GM12878 (cell line): ENCODE data around the gene UBA7. TPM values are rescaled to one million over a fixed set of nuclear protein-coding genes. Genes with fewer than 3 reads are reported as not detected.

Source experiments
- ATAC-seq: fragments of 200-7000 bp; cut with Tn5 transposase; 3 replicates; pipeline ENCODE4 v1.9.1; 2020; ENCODE audit warnings: mild to moderate bottlenecking, moderate library complexity
- BruUV-seq: library from RNA; stranded (reverse); fragments of 400-500 nt; replicated peaks from 2 replicates; lab custom pipeline; 2021; lab: Mats Ljungman, UMichigan
- CTCF ChIA-PET: fragments of 300-600 bp; sonication (Branson Sonifier 250); formaldehyde crosslinking; extraction: SDS; loops from one replicate; lab custom pipeline; 2021; ENCODE audit warnings: inconsistent platforms; lab: Yijun Ruan, JAX
- POLR2A ChIA-PET: fragments of 350-600 bp; formaldehyde crosslinking; extraction: SDS; loops from one replicate; lab custom pipeline; 2021; ENCODE audit warnings: inconsistent platforms; lab: Charles Lee
- RAD21 ChIA-PET: fragments of 300-600 bp; sonication (Branson Sonifier 250); formaldehyde crosslinking; loops from one replicate; lab custom pipeline; 2023; ENCODE audit warnings: antibody characterized with exemption; ENCODE audit not compliant: unreplicated experiment; lab: Charles Lee
- SMC1A ChIA-PET: fragments of 300-600 bp; sonication (Branson Sonifier 250); formaldehyde crosslinking; loops from one replicate; lab custom pipeline; 2023; ENCODE audit not compliant: unreplicated experiment, uncharacterized antibody; lab: Charles Lee
- DNase-seq: peaks from one replicate; pipeline ENCODE4 v3.0.0-alpha.2; 2011; ENCODE audit warnings: low read depth, low spot score
- FAIRE-seq: peaks from 3 replicates; lab custom pipeline; 2011; peaks lifted over from hg19 to GRCh38; lab: Jason Lieb, UNC
- H2AFZ ChIP-seq: 2 replicates; pipeline ENCODE4 v1.6.0; 2011; ENCODE audit warnings: low read depth, low read length, control low read depth; ENCODE audit not compliant: control insufficient read depth
- H3K27ac ChIP-seq: 2 replicates; pipeline ENCODE4 v1.5.1; 2011; ENCODE audit warnings: control low read depth; ENCODE audit not compliant: control insufficient read depth, insufficient read depth
- H3K27me3 ChIP-seq, 2 experiments: replicated peaks in 1 of 2; 2 replicates each; pipeline versions ENCODE4 v1.6.0 to v1.6.1; 2011; ENCODE audit warnings: low read length in 1 of 2; ENCODE audit not compliant: control insufficient read depth in 2 of 2, insufficient read depth in 2 of 2
- H3K36me3 ChIP-seq, 2 experiments: 2 replicates each; pipeline ENCODE4 v1.5.1; 2011; ENCODE audit warnings: low read length in 1 of 2; ENCODE audit not compliant: control insufficient read depth in 2 of 2, insufficient read depth in 2 of 2
- H3K4me1 ChIP-seq: 2 replicates; pipeline ENCODE4 v1.6.1; 2011; ENCODE audit warnings: mild to moderate bottlenecking, low read length, moderate library complexity, mixed read lengths; ENCODE audit not compliant: control insufficient read depth, insufficient read depth
- H3K4me2 ChIP-seq: 2 replicates; pipeline ENCODE4 v1.6.0; 2011; ENCODE audit warnings: control low read depth; ENCODE audit not compliant: control insufficient read depth, insufficient read depth
- H3K4me3 ChIP-seq: fragments of 200-600 bp; sonication (generic); 2 replicates; pipeline ENCODE4 v1.5.1; 2016
- H3K79me2 ChIP-seq: 2 replicates; pipeline ENCODE4 v1.6.0; 2011; ENCODE audit warnings: low read length; ENCODE audit not compliant: control insufficient read depth, insufficient read depth
- H3K9ac ChIP-seq: 2 replicates; pipeline ENCODE4 v1.8.0; 2011; ENCODE audit warnings: low read length, control low read depth, mixed read lengths; ENCODE audit not compliant: control insufficient read depth, insufficient read depth
- H3K9me3 ChIP-seq: replicated peaks from 3 replicates; pipeline ENCODE4 v1.5.1; 2011; ENCODE audit warnings: mild to moderate bottlenecking, low read length; ENCODE audit not compliant: control insufficient read depth, insufficient read depth
- H4K20me1 ChIP-seq: 2 replicates; pipeline ENCODE4 v1.6.0; 2011; ENCODE audit not compliant: control insufficient read depth, insufficient read depth
- BMI1 ChIP-seq: fragments of 450-650 bp; IDR thresholded peaks from 2 replicates; pipeline ENCODE4 v1.6.1; 2016; ENCODE audit warnings: mild to moderate bottlenecking, moderate library complexity, borderline replicate concordance
- CREM ChIP-seq: IDR thresholded peaks from 2 replicates; pipeline ENCODE4 v1.6.1; 2014; ENCODE audit warnings: antibody characterized with exemption, low read depth
- EP300 ChIP-seq, 2 experiments: fragments of 150-350 bp in 1 of 2; IDR thresholded peaks; 2 replicates each; pipeline ENCODE4 v1.6.1; 2011 to 2012; ENCODE audit warnings: low read depth in 2 of 2, low read length in 2 of 2, borderline replicate concordance in 1 of 2, improper control_type of control experiment in 1 of 2, inconsistent platforms in 1 of 2; ENCODE audit not compliant: control insufficient read depth in 1 of 2
- HCFC1 ChIP-seq: fragments of 150-350 bp; IDR thresholded peaks from 2 replicates; pipeline ENCODE4 v1.6.1; 2014; ENCODE audit warnings: low read length
- HSF1 ChIP-seq: fragments of 150-350 bp; IDR thresholded peaks from 2 replicates; pipeline ENCODE4 v1.6.1; 2014; ENCODE audit warnings: mild to moderate bottlenecking, low read depth, low read length
- IKZF2 ChIP-seq, 2 experiments: fragments of 450-650 bp; IDR thresholded peaks; 2 replicates each; pipeline ENCODE4 v1.6.1; 2017; ENCODE audit warnings: mild to moderate bottlenecking in 2 of 2, moderate library complexity in 2 of 2
- NR2C1 ChIP-seq: fragments of 450-650 bp; IDR thresholded peaks from 2 replicates; pipeline ENCODE4 v1.6.1; 2017; ENCODE audit warnings: antibody characterized with exemption, mild to moderate bottlenecking, moderate library complexity
- POLR2A ChIP-seq: IDR thresholded peaks from 2 replicates; pipeline ENCODE4 v1.6.1; 2011; ENCODE audit warnings: low read depth, mild to moderate bottlenecking, low read length
- PRDM15 ChIP-seq: fragments of 450-650 bp; formaldehyde crosslinking; IDR thresholded peaks from 2 replicates; pipeline ENCODE4 v1.4.0; 2020; ENCODE audit warnings: mild to moderate bottlenecking, moderate library complexity
- RB1 ChIP-seq: fragments of 450-650 bp; formaldehyde crosslinking; IDR thresholded peaks from 2 replicates; pipeline ENCODE4 v1.6.1; 2017; ENCODE audit warnings: mild to moderate bottlenecking, borderline replicate concordance
- RCOR1 ChIP-seq: conservative IDR thresholded peaks from 2 replicates; pipeline ENCODE4 v1.6.1; 2012; ENCODE audit warnings: low read depth, low read length, improper control_type of control experiment
- RUNX3 ChIP-seq: IDR thresholded peaks from 2 replicates; pipeline ENCODE4 v1.6.1; 2012; ENCODE audit warnings: low read length, inconsistent platforms
- STAT3 ChIP-seq: IDR thresholded peaks from 2 replicates; pipeline ENCODE4 v1.6.1; 2011; ENCODE audit warnings: low read depth, low read length, improper control_type of control experiment
- ZBED1 ChIP-seq: IDR thresholded peaks from 2 replicates; pipeline ENCODE4 v1.6.1; 2016; ENCODE audit warnings: borderline replicate concordance
- ZNF274 ChIP-seq: IDR thresholded peaks from one replicate; pipeline ENCODE4 v1.8.0; 2011; ENCODE audit not compliant: insufficient read length, insufficient read depth
- ZNF384 ChIP-seq: IDR thresholded peaks from 2 replicates; pipeline ENCODE4 v1.6.1; 2012; ENCODE audit warnings: low read depth, mild to moderate bottlenecking, low read length, improper control_type of control experiment, borderline replicate concordance
- WGBS: methylation state at CpG from one replicate; pipeline ENCODE4 v1.1.6; 2016; ENCODE audit warnings: low lambda C conversion rate; ENCODE audit not compliant: insufficient replicate concordance, insufficient coverage; ENCODE audit errors: missing lambda C conversion rate; 5-methylcytosine and 5-hydroxymethylcytosine counted together
- in situ Hi-C: fragments of 300-500 bp; cut with MboI; formaldehyde crosslinking; loops from 9 replicates; pipeline ENCODE4 v1.14.3; 2018; ENCODE audit warnings: mixed read lengths
- intact Hi-C: fragments of 100-400 bp; cut with micrococcal nuclease; formaldehyde crosslinking; loops from one replicate; pipeline ENCODE4 v1.14.2; 2022; ENCODE audit not compliant: unreplicated experiment
- polyA plus RNA-seq, 11 experiments: library from polyadenylated mRNA; depleted of rRNA in 4 of 11; unstranded in 6 of 11; stranded (reverse) in 5 of 11; fragments of >200 nt; fragmentation: Nextera tagmentation in 4 of 11; fragmentation: Illumina TruSeq in 1 of 11; extraction: Ambion mirVana in 4 of 11; extraction: Trizol in 1 of 11; gene quantifications; 1 replicate in 1 of 11; 2 replicates in 10 of 11; pipeline versions ENCODE4 v1.2.1 to v1.2.3, GENCODE V29; 2011 to 2016; ENCODE audit warnings: inconsistent platforms in 2 of 11, missing spikeins in 2 of 11, low read depth in 1 of 11
- total RNA-seq, 4 experiments: library from RNA; depleted of rRNA in 3 of 4; stranded (reverse); fragments of >200 nt in 3 of 4; fragmentation: Illumina TruSeq in 1 of 4; extraction: Trizol in 1 of 4; gene quantifications; 2 replicates each; pipeline versions ENCODE4 v1.2.1 to v1.2.3, GENCODE V29; 2013 to 2021
- TF ChIP-seq, protein P1 (sequence below): fragments of 450-650 bp; IDR thresholded peaks from 2 replicates; pipeline ENCODE4 v1.6.1; 2017; ENCODE audit warnings: mild to moderate bottlenecking, moderate library complexity

The UBA7 gene
- total and polyA plus RNA-seq, 10 of the 15 experiments (the other 5 are each of a cell fraction or from before 2014, with no cell fraction given), result 11.8 to 116 (median 46.7) TPM

DNA sequence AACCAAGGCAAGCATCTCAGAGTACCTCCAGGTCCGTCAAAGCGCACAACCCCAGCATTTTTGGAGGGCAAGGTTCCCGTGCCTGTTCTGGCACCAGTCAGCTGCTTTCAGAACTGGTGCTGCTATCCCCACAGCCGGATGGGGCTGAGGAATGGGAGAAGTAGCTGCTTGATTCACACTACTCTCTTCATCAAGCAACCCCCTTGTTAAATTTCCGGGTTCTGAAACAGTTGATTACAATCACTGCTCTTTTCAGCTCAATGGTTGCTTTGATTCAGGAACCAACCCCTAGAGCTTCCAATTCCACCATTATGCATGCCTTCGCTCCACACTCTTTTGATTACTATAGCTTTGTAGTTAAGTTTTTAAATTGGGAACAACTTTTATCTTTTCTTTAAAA, 12.3 kb upstream of the UBA7 start:
- WGBS, result 97% methylated on average over 6 of the region's 6 CpGs
- RAD21 ChIA-PET, result interaction anchor here (1.2 to 1.7 kb wide), 2 partner anchors 13 to 23 kb away, joined by 3 to 5 read pairs; partner anchors contain the start of gene INKA1
- no peak for FAIRE-seq
- no peaks in the 10 kb centered on the region for H3K4me1 ChIP-seq
- no peaks in the 10 kb centered on the region for H3K9me3 ChIP-seq
- peaks cover 5 to 19% of the 10 kb centered on the region in 2 experiments; a peak in 3 of 4 replicates for H3K36me3 ChIP-seq
- no peaks in the 10 kb centered on the region for H3K27me3 ChIP-seq
- no TSS peak for BruUV-seq
- ATAC-seq, result no peak
- H3K27ac ChIP-seq, result no peak overlapping the region
- SMC1A ChIA-PET, result interaction anchor here (0.6 to 2.0 kb wide), 6 partner anchors 12 to 23 kb away, joined by 3 to 5 read pairs (median 3); partner anchors contain the start of genes INKA1 and UBA7
- in situ Hi-C loops (no loop called here), intact Hi-C loops (no loop called here)
- DNase-seq, result no peak
- CTCF ChIA-PET, result interaction anchor here (0.7 to 1.9 kb wide), 5 partner anchors 13 to 79 kb away, joined by 3 to 8 read pairs (median 4); partner anchors contain the start of gene INKA1
- POLR2A ChIA-PET, result interaction anchor here (0.7 kb wide), 1 partner anchor 113 kb away, joined by 3 read pairs; no protein-coding TSS in a partner anchor
- no peak overlapping the region for H3K9ac ChIP-seq
- no peaks in the 10 kb centered on the region for H3K79me2 ChIP-seq
- no peak overlapping the region for H2AFZ ChIP-seq
- no peak overlapping the region for H3K4me3 ChIP-seq
- H4K20me1 ChIP-seq, result no peaks in the 10 kb centered on the region
- no peak overlapping the region for H3K4me2 ChIP-seq
- TF ChIP-seq STAT3 (no peak), CREM (no peak), RUNX3 (no peak), IKZF2 (IDR thresholded peaks at IDR 0.05) (no peak), HCFC1 (no peak), ZBED1 (no peak), RCOR1 (no peak), NR2C1 (no peak), POLR2A (no peak), BMI1 (no peak), HSF1 (no peak), ZNF384 (no peak), EP300 (IDR thresholded peaks at IDR 0.05; ENCODE audit: borderline replicate concordance in 1 of 2, control insufficient read depth in 1 of 2, low read depth in 2 of 2, low read length in 2 of 2) (no peak), PRDM15 (CRISPR knock-in tag) (no peak), RB1 (no peak), ZNF274 (no peak)
- TF ChIP-seq, protein P1, sequence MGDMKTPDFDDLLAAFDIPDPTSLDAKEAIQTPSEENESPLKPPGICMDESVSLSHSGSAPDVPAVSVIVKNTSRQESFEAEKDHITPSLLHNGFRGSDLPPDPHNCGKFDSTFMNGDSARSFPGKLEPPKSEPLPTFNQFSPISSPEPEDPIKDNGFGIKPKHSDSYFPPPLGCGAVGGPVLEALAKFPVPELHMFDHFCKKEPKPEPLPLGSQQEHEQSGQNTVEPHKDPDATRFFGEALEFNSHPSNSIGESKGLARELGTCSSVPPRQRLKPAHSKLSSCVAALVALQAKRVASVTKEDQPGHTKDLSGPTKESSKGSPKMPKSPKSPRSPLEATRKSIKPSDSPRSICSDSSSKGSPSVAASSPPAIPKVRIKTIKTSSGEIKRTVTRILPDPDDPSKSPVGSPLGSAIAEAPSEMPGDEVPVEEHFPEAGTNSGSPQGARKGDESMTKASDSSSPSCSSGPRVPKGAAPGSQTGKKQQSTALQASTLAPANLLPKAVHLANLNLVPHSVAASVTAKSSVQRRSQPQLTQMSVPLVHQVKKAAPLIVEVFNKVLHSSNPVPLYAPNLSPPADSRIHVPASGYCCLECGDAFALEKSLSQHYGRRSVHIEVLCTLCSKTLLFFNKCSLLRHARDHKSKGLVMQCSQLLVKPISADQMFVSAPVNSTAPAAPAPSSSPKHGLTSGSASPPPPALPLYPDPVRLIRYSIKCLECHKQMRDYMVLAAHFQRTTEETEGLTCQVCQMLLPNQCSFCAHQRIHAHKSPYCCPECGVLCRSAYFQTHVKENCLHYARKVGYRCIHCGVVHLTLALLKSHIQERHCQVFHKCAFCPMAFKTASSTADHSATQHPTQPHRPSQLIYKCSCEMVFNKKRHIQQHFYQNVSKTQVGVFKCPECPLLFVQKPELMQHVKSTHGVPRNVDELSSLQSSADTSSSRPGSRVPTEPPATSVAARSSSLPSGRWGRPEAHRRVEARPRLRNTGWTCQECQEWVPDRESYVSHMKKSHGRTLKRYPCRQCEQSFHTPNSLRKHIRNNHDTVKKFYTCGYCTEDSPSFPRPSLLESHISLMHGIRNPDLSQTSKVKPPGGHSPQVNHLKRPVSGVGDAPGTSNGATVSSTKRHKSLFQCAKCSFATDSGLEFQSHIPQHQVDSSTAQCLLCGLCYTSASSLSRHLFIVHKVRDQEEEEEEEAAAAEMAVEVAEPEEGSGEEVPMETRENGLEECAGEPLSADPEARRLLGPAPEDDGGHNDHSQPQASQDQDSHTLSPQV, result no peak
